NT2/D1 (cell line): ENCODE data around the gene VEGFC.

Experiments used
- DNase-seq: peaks from one replicate; pipeline ENCODE4 v3.0.0-alpha.2; 2011; ENCODE audit warnings: low read depth, low spot score
- H3K27me3 ChIP-seq: 2 replicates; pipeline ENCODE4 v1.6.0; 2011; ENCODE audit warnings: mild to moderate bottlenecking; ENCODE audit not compliant: insufficient read length, insufficient read depth
- H3K36me3 ChIP-seq: 2 replicates; pipeline ENCODE4 v1.6.1; 2011; ENCODE audit warnings: mild to moderate bottlenecking, low read length, mixed read lengths; ENCODE audit not compliant: insufficient read depth, insufficient read length
- H3K4me1 ChIP-seq: 2 replicates; pipeline ENCODE4 v1.5.1; 2011; ENCODE audit not compliant: insufficient read depth, insufficient read length
- H3K4me3 ChIP-seq: 2 replicates; pipeline ENCODE4 v1.5.1; 2011; ENCODE audit warnings: low read depth; ENCODE audit not compliant: insufficient read length
- H3K9ac ChIP-seq: 2 replicates; pipeline ENCODE4 v1.6.0; 2011; ENCODE audit warnings: low read depth; ENCODE audit not compliant: insufficient read length
- H3K9me3 ChIP-seq: 2 replicates; pipeline ENCODE4 v1.5.1; 2011; ENCODE audit warnings: mild to moderate bottlenecking, low read length; ENCODE audit not compliant: insufficient read depth
- SUZ12 ChIP-seq: IDR thresholded peaks from 2 replicates; pipeline ENCODE4 v1.6.1; 2011; ENCODE audit not compliant: insufficient read length, insufficient read depth; ENCODE audit errors: extremely low read depth
- YY1 ChIP-seq: IDR thresholded peaks from 2 replicates; pipeline ENCODE4 v1.6.1; 2011; ENCODE audit not compliant: insufficient read length, insufficient read depth
- ZNF274 ChIP-seq: IDR thresholded peaks from 2 replicates; pipeline ENCODE4 v1.6.1; 2011; ENCODE audit warnings: mild to moderate bottlenecking, low read depth, low read length

Gene VEGFC

GRCh38 chr4:176761872-176762271 is 30.9 kb downstream of the VEGFC start:
- Histone ChIP-seq H3K27me3 (no peaks in the 10 kb centered on the region), H3K4me1 (no peaks in the 10 kb centered on the region), H3K4me3 (no peak overlapping the region), H3K36me3 (no peaks in the 10 kb centered on the region), H3K9ac (no peak overlapping the region), H3K9me3 (no peaks in the 10 kb centered on the region)
- no peak for DNase-seq
- no peak for TF ChIP-seq YY1
- no peak for TF ChIP-seq ZNF274
- no peak for TF ChIP-seq SUZ12

- no peak overlapping the region for H3K9ac ChIP-seq
- no peak overlapping the region for H3K4me3 ChIP-seq
- no peaks in the 10 kb centered on the region for H3K4me1 ChIP-seq
- H3K36me3 ChIP-seq, result no peaks in the 10 kb centered on the region
- TF ChIP-seq SUZ12 (no peak), ZNF274 (no peak), YY1 (no peak)
- H3K9me3 ChIP-seq, result no peaks in the 10 kb centered on the region
- H3K27me3 ChIP-seq, result no peaks in the 10 kb centered on the region
- DNase-seq, result no peak
Observed at GRCh38 chr4:176760471-176760870, 32.3 kb downstream of the VEGFC start.

GRCh38 chr4:176758731-176759130 is 34.0 kb downstream of the VEGFC start:
- Histone ChIP-seq H3K4me1 (no peaks in the 10 kb centered on the region), H3K36me3 (no peaks in the 10 kb centered on the region), H3K9me3 (no peaks in the 10 kb centered on the region)

GRCh38 chr4:176758323-176758722 is 34.4 kb downstream of the VEGFC start:
- DNase-seq, result no peak
- TF ChIP-seq SUZ12 (no peak), ZNF274 (no peak), YY1 (no peak)

More at GRCh38 chr4:176758731-176759130, 34.0 kb downstream of the VEGFC start:
- Histone ChIP-seq H3K27me3 (no peaks in the 10 kb centered on the region), H3K9ac (no peak overlapping the region), H3K4me3 (no peak overlapping the region)
- TF ChIP-seq ZNF274, result no peak
- TF ChIP-seq SUZ12, result no peak
- TF ChIP-seq YY1, result no peak
- no peak for DNase-seq

GRCh38 chr4:176755613-176756012 is 37.1 kb downstream of the VEGFC start:
- TF ChIP-seq YY1, result no peak
- no peak for TF ChIP-seq SUZ12
- no peak for TF ChIP-seq ZNF274
- Histone ChIP-seq H3K36me3 (no peaks in the 10 kb centered on the region), H3K9ac (no peak overlapping the region), H3K4me3 (no peak overlapping the region), H3K4me1 (no peaks in the 10 kb centered on the region), H3K27me3 (no peaks in the 10 kb centered on the region), H3K9me3 (no peaks in the 10 kb centered on the region)
- DNase-seq, result no peak

More at GRCh38 chr4:176758323-176758722, 34.4 kb downstream of the VEGFC start:
- H3K9me3 ChIP-seq, result no peaks in the 10 kb centered on the region
- no peaks in the 10 kb centered on the region for H3K27me3 ChIP-seq
- H3K4me1 ChIP-seq, result no peaks in the 10 kb centered on the region
- H3K4me3 ChIP-seq, result no peak overlapping the region
- no peaks in the 10 kb centered on the region for H3K36me3 ChIP-seq
- no peak overlapping the region for H3K9ac ChIP-seq

GRCh38 chr4:176755001-176755400 is 37.7 kb downstream of the VEGFC start:
- no peak for DNase-seq
- Histone ChIP-seq H3K9ac (no peak overlapping the region), H3K9me3 (no peaks in the 10 kb centered on the region), H3K4me3 (no peak overlapping the region), H3K4me1 (no peaks in the 10 kb centered on the region), H3K36me3 (no peaks in the 10 kb centered on the region), H3K27me3 (no peaks in the 10 kb centered on the region)
- TF ChIP-seq SUZ12, result no peak
- no peak for TF ChIP-seq ZNF274
- TF ChIP-seq YY1, result no peak

GRCh38 chr4:176753049-176753448 is 39.7 kb downstream of the VEGFC start:
- Histone ChIP-seq H3K9ac (no peak overlapping the region), H3K9me3 (no peaks in the 10 kb centered on the region), H3K4me1 (no peaks in the 10 kb centered on the region), H3K27me3 (no peaks in the 10 kb centered on the region), H3K36me3 (no peaks in the 10 kb centered on the region), H3K4me3 (no peak overlapping the region)
- TF ChIP-seq ZNF274, result no peak
- no peak for TF ChIP-seq SUZ12
- TF ChIP-seq YY1, result no peak
- no peak for DNase-seq
